Heart right ventricle (tissue), 16 donors: ENCODE data around the gene CNTN5. TPM values are rescaled to one million over a fixed set of nuclear protein-coding genes. Genes with fewer than 3 reads are reported as not detected.

ENCODE experiments used
- ATAC-seq, 8 donors: fragments of 200-7000 bp; cut with Tn5 transposase; one replicate each; pipeline ENCODE4 v1.9.1; 2020; ENCODE audit warnings: mild to moderate bottlenecking in 8 of 8, moderate library complexity in 8 of 8, moderate number of reproducible peaks in 1 of 8
- DNase-seq, 2 donors: peaks; one replicate each; pipeline ENCODE4 v3.0.0-alpha.2; 2020
- H3K27ac ChIP-seq, 10 donors: fragments of 200-600 bp; sonication (generic) in 2 of 10; one replicate each; pipeline versions ENCODE4 v1.5.0 to v1.8.0; 2020 to 2022; ENCODE audit warnings: mild to moderate bottlenecking in 3 of 10
- H3K27me3 ChIP-seq, 7 donors: fragments of 200-600 bp; one replicate each; pipeline ENCODE4 v1.8.0; 2021 to 2022; ENCODE audit warnings: mild to moderate bottlenecking in 2 of 7
- H3K36me3 ChIP-seq, 9 donors: fragments of 200-600 bp; sonication (generic) in 1 of 9; one replicate each; pipeline versions ENCODE4 v1.5.0 to v1.8.0; 2020 to 2022; ENCODE audit warnings: mild to moderate bottlenecking in 2 of 9
- H3K4me1 ChIP-seq, 9 donors: fragments of 200-600 bp; sonication (generic) in 1 of 9; one replicate each; pipeline versions ENCODE4 v1.5.0 to v1.8.0; 2020 to 2022; ENCODE audit warnings: mild to moderate bottlenecking in 4 of 9
- H3K4me3 ChIP-seq, 10 donors: fragments of 200-600 bp; sonication (generic) in 2 of 10; one replicate each; pipeline versions ENCODE4 v1.5.0 to v1.8.0; 2020 to 2022; ENCODE audit warnings: mild to moderate bottlenecking in 7 of 10, moderate library complexity in 2 of 10
- H3K9me3 ChIP-seq, 11 donors: fragments of 200-600 bp in 10 of 11; sonication (generic) in 2 of 11; one replicate each; pipeline versions ENCODE4 v1.5.0 to v1.8.0; 2013 to 2022; ENCODE audit warnings: mild to moderate bottlenecking in 2 of 11, control low read depth in 1 of 11, moderate library complexity in 1 of 11
- CTCF ChIP-seq, 9 donors: fragments of 200-600 bp; sonication (generic) in 2 of 9; IDR thresholded peaks; one replicate each; pipeline versions ENCODE4 v1.5.0 to v1.8.0; 2021 to 2022; ENCODE audit warnings: antibody characterized with exemption in 9 of 9, mild to moderate bottlenecking in 5 of 9, moderate library complexity in 1 of 9
- WGBS, 2 donors: extraction: QIAGEN DNeasy Blood & Tissue Kit; methylation state at CpG; one replicate each; pipeline ENCODE4 v1.1.7; 2013; ENCODE audit warnings: inconsistent platforms in 1 of 2; 5-methylcytosine and 5-hydroxymethylcytosine counted together
- intact Hi-C, 10 donors: fragments of 100-400 bp; cut with DNase I; formaldehyde crosslinking; loops; one replicate each; pipeline versions ENCODE4 v1.11.1 to v1.14.2; 2022
- polyA plus RNA-seq, 2 donors: library from polyadenylated mRNA; stranded (reverse); fragments of 200-250 nt; gene quantifications; one replicate each; pipeline ENCODE4 v1.2.3, GENCODE V29; 2013
- total RNA-seq, 10 donors: library from RNA; stranded (reverse); fragmentation: NEBNext Ultra II Directional in 3 of 10; extraction: Animal tissue kit (Norgen Biotek cat#: 25700) in 3 of 10; gene quantifications; one replicate each; pipeline versions ENCODE4 v1.2.1 to v1.2.4, GENCODE V29; 2021 to 2023
- donor health status: Arrhythmogenic right ventricular cardiomyopathy.
- donor health status: ischemic (EF 13 %, LVEDD 7.1; RV severe dilation, severe dysfunction).
- donor health status: healthy with polysubstance abuse.
- donor health status: DM: no; HTN: yes; CAD: no.
- donor health status: DM: no; HTN: no; CAD: no.
- donor health status: ischemic (EF 25% LVEDD 6.9; RV normal size, moderate dysfunction).
- donor health status: ischemic (EF 25% LVEDD 5.7; RV mildly dilated, moderate dysfunction).
- donor health status: healthy.
- donor health status: DM: yes; HTN: yes; CAD: no.
- donor health status: Ischemic cardiomyopathy.
- donor health status: ischemic (EF 35%, LVEDD 5.7; RV mildly dilated, moderate dysfunction).
- donor health status: nonischemic (EF 11% LVEDD 7.7; RV severe dilation, severe dysfunction).
- donor health status: DM: yes; HTN: yes; CAD: no.
- donor health status: PGD.
- donor health status: ischemic (EF 29% LVEDD 5.4; RV normal size, mild dysfunction).
- donor health status: nonischemic (EF 23%, LVEDD 6.1; RV moderate dilation, normal function).

Gene CNTN5
- total and polyA plus RNA-seq, 12 donors = 0.05 to 0.35 (median 0.17) TPM; not detected in 6

GRCh38 chr11:99327066-99327465, 306.3 kb downstream of the CNTN5 start:
- intact Hi-C loops = no loop called here

GRCh38 chr11:99327527-99327926, 306.8 kb downstream of the CNTN5 start:
- Histone ChIP-seq H3K27me3 (no peaks in the 10 kb centered on the region), H3K27ac (no peak overlapping the region), H3K4me3 (no peak overlapping the region), H3K4me1 (no peaks in the 10 kb centered on the region), H3K36me3 (no peaks in the 10 kb centered on the region), H3K9me3 (no peaks in the 10 kb centered on the region)
- intact Hi-C loops = no loop called here
- WGBS, 2 donors = 91 to 93% methylated on average over 3 of the region's 3 CpGs
- TF ChIP-seq CTCF (IDR thresholded peaks at IDR 0.05) = no peak
- DNase-seq (no peak), ATAC-seq (no peak)

More at GRCh38 chr11:99327066-99327465, 306.3 kb downstream of the CNTN5 start:
- WGBS, 2 donors = 83 to 100% methylated on average over 1 of the region's 1 CpG
- DNase-seq (no peak), ATAC-seq (no peak)
- Histone ChIP-seq H3K36me3 (no peaks in the 10 kb centered on the region), H3K9me3 (no peaks in the 10 kb centered on the region), H3K27ac (no peak overlapping the region), H3K4me3 (no peak overlapping the region), H3K27me3 (no peaks in the 10 kb centered on the region), H3K4me1 (no peaks in the 10 kb centered on the region)
- no peak for TF ChIP-seq CTCF (IDR thresholded peaks at IDR 0.05)

GRCh38 chr11:99333621-99334020, 312.9 kb downstream of the CNTN5 start:
- H3K27ac ChIP-seq = no peak overlapping the region
- H3K4me3 ChIP-seq = no peak overlapping the region
- no peaks in the 10 kb centered on the region for H3K27me3 ChIP-seq
- TF ChIP-seq CTCF (IDR thresholded peaks at IDR 0.05) = no peak
- no peaks in the 10 kb centered on the region for H3K4me1 ChIP-seq
- WGBS, 2 donors = 79 to 81% methylated on average over 1 of the region's 1 CpG
- DNase-seq = no peak
- ATAC-seq = no peak
- H3K9me3 ChIP-seq = no peaks in the 10 kb centered on the region
- H3K36me3 ChIP-seq = no peaks in the 10 kb centered on the region
- intact Hi-C loops = no loop called here

GRCh38 chr11:99343117-99343516, 322.4 kb downstream of the CNTN5 start:
- peaks cover 0 to 9% (median 0%) of the 10 kb centered on the region in 11 donors for H3K9me3 ChIP-seq
- no peak for DNase-seq
- TF ChIP-seq CTCF (IDR thresholded peaks at IDR 0.05) = no peak
- no peaks in the 10 kb centered on the region for H3K36me3 ChIP-seq
- H3K4me1 ChIP-seq = no peaks in the 10 kb centered on the region
- 67 to 70% methylated on average over 2 of the region's 2 CpGs for WGBS, 2 donors
- intact Hi-C loops = no loop called here
- H3K4me3 ChIP-seq = no peak overlapping the region
- ATAC-seq = no peak
- no peaks in the 10 kb centered on the region for H3K27me3 ChIP-seq
- no peak overlapping the region for H3K27ac ChIP-seq
